ENCODE measurements around the gene LCN10. TPM values are rescaled to one million over a fixed set of nuclear protein-coding genes. Genes with fewer than 3 reads are reported as not detected.

Gene LCN10
- total RNA-seq, 1 donor from 2014 or later: not detected

- peak; percentile 34 for TF ChIP-seq CTCF (IDR thresholded peaks at IDR 0.05)
- Mint-ChIP-seq H3K27me3 (ENCODE audit: unreplicated experiment) (no peaks in the 10 kb centered on the region), H3K36me3 (ENCODE audit: unreplicated experiment) (peaks cover 19% of the 10 kb centered on the region), H3K4me1 (ENCODE audit: unreplicated experiment) (peaks cover 38% of the 10 kb centered on the region), H3K9me3 (ENCODE audit: unreplicated experiment) (no peaks in the 10 kb centered on the region), H3K4me3 (ENCODE audit: unreplicated experiment) (peak overlapping the region; percentile 80), H3K27ac (ENCODE audit: unreplicated experiment) (peak overlapping the region; percentile 83)
- DNase-seq (ENCODE audit: extremely low spot score, unreplicated experiment): no peak
Measured at GRCh38 chr9:136726631-136727191, 16.0 kb downstream of the LCN10 start.

- Mint-ChIP-seq H3K9me3 (ENCODE audit: unreplicated experiment) (no peaks in the 10 kb centered on the region), H3K36me3 (ENCODE audit: unreplicated experiment) (peaks cover 19% of the 10 kb centered on the region), H3K4me1 (ENCODE audit: unreplicated experiment) (peaks cover 41% of the 10 kb centered on the region), H3K27ac (ENCODE audit: unreplicated experiment) (peak overlapping the region; percentile 83), H3K4me3 (ENCODE audit: unreplicated experiment) (peak overlapping the region; percentile 80), H3K27me3 (ENCODE audit: unreplicated experiment) (no peaks in the 10 kb centered on the region)
- DNase-seq (ENCODE audit: extremely low spot score, unreplicated experiment): no peak
- no peak for TF ChIP-seq CTCF (IDR thresholded peaks at IDR 0.05)
Measured at GRCh38 chr9:136726118-136726517, 16.6 kb downstream of the LCN10 start.

GRCh38 chr9:136725612-136726011, 17.1 kb downstream of the LCN10 start:
- Mint-ChIP-seq H3K27ac (ENCODE audit: unreplicated experiment) (peak overlapping the region; percentile 83), H3K9me3 (ENCODE audit: unreplicated experiment) (no peaks in the 10 kb centered on the region)
- no peak for TF ChIP-seq CTCF (IDR thresholded peaks at IDR 0.05)

GRCh38 chr9:136724772-136725171, 18.0 kb downstream of the LCN10 start:
- H3K9me3 Mint-ChIP-seq (ENCODE audit: unreplicated experiment): no peaks in the 10 kb centered on the region

More at GRCh38 chr9:136725612-136726011, 17.1 kb downstream of the LCN10 start:
- Mint-ChIP-seq H3K27me3 (ENCODE audit: unreplicated experiment) (no peaks in the 10 kb centered on the region), H3K4me1 (ENCODE audit: unreplicated experiment) (peaks cover 44% of the 10 kb centered on the region), H3K36me3 (ENCODE audit: unreplicated experiment) (peaks cover 19% of the 10 kb centered on the region), H3K4me3 (ENCODE audit: unreplicated experiment) (peak overlapping the region; percentile 80)
- DNase-seq (ENCODE audit: extremely low spot score, unreplicated experiment): no peak

GRCh38 chr9:136723989-136724388, 18.8 kb downstream of the LCN10 start:
- Mint-ChIP-seq H3K36me3 (ENCODE audit: unreplicated experiment) (peaks cover 19% of the 10 kb centered on the region), H3K27me3 (ENCODE audit: unreplicated experiment) (no peaks in the 10 kb centered on the region), H3K27ac (ENCODE audit: unreplicated experiment) (no peak overlapping the region), H3K4me3 (ENCODE audit: unreplicated experiment) (no peak overlapping the region), H3K9me3 (ENCODE audit: unreplicated experiment) (no peaks in the 10 kb centered on the region), H3K4me1 (ENCODE audit: unreplicated experiment) (peaks cover 40% of the 10 kb centered on the region)
- no peak for TF ChIP-seq CTCF (IDR thresholded peaks at IDR 0.05)
- no peak for DNase-seq (ENCODE audit: extremely low spot score, unreplicated experiment)

More at GRCh38 chr9:136724772-136725171, 18.0 kb downstream of the LCN10 start:
- Mint-ChIP-seq H3K4me1 (ENCODE audit: unreplicated experiment) (peaks cover 46% of the 10 kb centered on the region), H3K27me3 (ENCODE audit: unreplicated experiment) (no peaks in the 10 kb centered on the region), H3K4me3 (ENCODE audit: unreplicated experiment) (no peak overlapping the region), H3K27ac (ENCODE audit: unreplicated experiment) (no peak overlapping the region), H3K36me3 (ENCODE audit: unreplicated experiment) (peaks cover 19% of the 10 kb centered on the region)
- no peak for TF ChIP-seq CTCF (IDR thresholded peaks at IDR 0.05)
- DNase-seq (ENCODE audit: extremely low spot score, unreplicated experiment): no peak

All from osteocyte (in vitro differentiated cells).